ENCODE data around the gene LGALS1. TPM values are rescaled to one million over a fixed set of nuclear protein-coding genes. Genes with fewer than 3 reads are reported as not detected.

The LGALS1 gene
- total RNA-seq (100 to 1,000 TPM; 466 to 960 TPM), polyA plus RNA-seq (ENCODE audit: insufficient read depth, low read depth, low replicate concordance) (681 TPM)
- long read RNA-seq, donor 1, transcript LGALS1-201 (4 exons, 560 nt) = major isoform, 542 of 684 reads
- long read RNA-seq, donor 1, partial matches to known transcripts = 103 of 684 reads
- long read RNA-seq, donor 1, other reads (novel, unspliced or antisense) = 37 of 684 reads
- long read RNA-seq, donor 2, transcript LGALS1-201 (4 exons, 560 nt) = major isoform, 356 of 510 reads
- long read RNA-seq, donor 2, partial matches to known transcripts = 131 of 510 reads
- long read RNA-seq, donor 2, other reads (novel, unspliced or antisense) = 20 of 510 reads

- peaks cover 30% of the 10 kb centered on the region for H3K4me1 ChIP-seq
- H3K4me3 ChIP-seq = peak within 1 kb of the TSS; percentile 57 to 69
- WGBS, 2 donors = 0 to 1% methylated on average over 8 to 29 of the region's 34 CpGs
- DNase-seq = peak; percentile 98
- intact Hi-C loops (cut with DNase I; ENCODE audit: low total_unique reads) = no loop called here
- H3K36me3 ChIP-seq (ENCODE audit: low read depth, missing control alignments) = no peaks in the 10 kb centered on the region
- H3K9me3 ChIP-seq = no peaks in the 10 kb centered on the region
- no peak for TF ChIP-seq POLR2A (IDR thresholded peaks at IDR 0.05)
- peak within 1 kb of the TSS; percentile 88 to 92 for H3K27ac ChIP-seq
- H3K27me3 ChIP-seq = no peaks in the 10 kb centered on the region
These were observed at the start of gene LGALS1 for GRCh38 chr22:37674951-37675929. Gene LGALS1 (plus strand): TSS chr22:37675636. CDS start chr22:37675703, 67 bp downstream.

- TF ChIP-seq POLR2A (IDR thresholded peaks at IDR 0.05) (no peak), CTCF (IDR thresholded peaks at IDR 0.05) (no peak)
- Histone ChIP-seq H3K9me3 (no peaks in the 10 kb centered on the region), H3K4me3 (no peak overlapping the region), H3K27me3 (no peaks in the 10 kb centered on the region), H3K27ac (peak overlapping the region in 1 of 2 donors; percentile 66), H3K4me1 (peaks cover 6% of the 10 kb centered on the region), H3K36me3 (ENCODE audit: low read depth, missing control alignments) (no peaks in the 10 kb centered on the region)
- no peak for DNase-seq
- intact Hi-C loops (cut with DNase I; ENCODE audit: low total_unique reads) = no loop called here
- 89 to 90% methylated on average over 4 to 14 of the region's 14 CpGs for WGBS, 2 donors
These were observed 49.7 kb upstream of the LGALS1 start for GRCh38 chr22:37625737-37626136.

GRCh38 chr22:37626144-37626543, 49.3 kb upstream of the LGALS1 start:
- 59% methylated on average over 11 of the region's 11 CpGs; no CpG with 5 or more reads in 1 of the 2 donors for WGBS, 2 donors
- DNase-seq = peak; percentile 79
- Histone ChIP-seq H3K4me1 (peaks cover 6% of the 10 kb centered on the region), H3K9me3 (no peaks in the 10 kb centered on the region), H3K27ac (peak overlapping the region in 1 of 2 donors; percentile 66), H3K36me3 (ENCODE audit: low read depth, missing control alignments) (no peaks in the 10 kb centered on the region), H3K4me3 (no peak overlapping the region), H3K27me3 (no peaks in the 10 kb centered on the region)
- no peak for TF ChIP-seq CTCF (IDR thresholded peaks at IDR 0.05)
- TF ChIP-seq POLR2A (IDR thresholded peaks at IDR 0.05) = no peak
- intact Hi-C loops (cut with DNase I; ENCODE audit: low total_unique reads) = no loop called here

- DNase-seq = no peak
- intact Hi-C loops (cut with DNase I; ENCODE audit: low total_unique reads) = no loop called here
These were observed 48.8 kb upstream of the LGALS1 start for GRCh38 chr22:37626556-37627075.

More at GRCh38 chr22:37626556-37627075, 48.8 kb upstream of the LGALS1 start:
- Histone ChIP-seq H3K36me3 (ENCODE audit: low read depth, missing control alignments) (no peaks in the 10 kb centered on the region), H3K27ac (peak overlapping the region in 1 of 2 donors; percentile 66), H3K9me3 (no peaks in the 10 kb centered on the region), H3K27me3 (no peaks in the 10 kb centered on the region), H3K4me3 (no peak overlapping the region), H3K4me1 (peaks cover 6% of the 10 kb centered on the region)
- TF ChIP-seq POLR2A (IDR thresholded peaks at IDR 0.05) (no peak), CTCF (IDR thresholded peaks at IDR 0.05) (no peak)
- WGBS, 2 donors = 70 to 72% methylated on average over 13 of the region's 13 CpGs

Data from testis (tissue), 5 donors.